ENCODE measurements around the gene AURKAIP1. TPM values are rescaled to one million over a fixed set of nuclear protein-coding genes. Genes with fewer than 3 reads are reported as not detected.

AURKAIP1 gene
- total RNA-seq, 2 experiments from 2014 or later: 89.5 to 117 TPM

- peak; percentile 81 for DNase-seq
- Mint-ChIP-seq H3K4me1 (peaks cover 25% of the 10 kb centered on the region), H3K9me3 (ENCODE audit: low read depth) (no peaks in the 10 kb centered on the region), H3K36me3 (ENCODE audit: low read depth) (no peaks in the 10 kb centered on the region), H3K27me3 (peaks cover 11% of the 10 kb centered on the region), H3K4me3 (peak within 1 kb of the TSS; percentile 74), H3K27ac (no peak within 1 kb of the TSS)
- intact Hi-C loops (cut with DNase I, micrococcal nuclease): loop anchor here in 1 of 2 experiments (1.0 to 2.0 kb wide), 12 partner anchors 25 to 290 kb away; partner anchors contain the start of genes ATAD3B, AURKAIP1, B3GALT6 and C1orf159
- ATAC-seq: peak; percentile 71
- POLR2A ChIA-PET: no interaction called here
- CTCF ChIA-PET: no interaction called here
Observed at GRCh38 chr1:1349256-1350012, 25.6 kb downstream of the AURKAIP1 start, which contains the start of gene DVL1. DVL1 (minus strand) TSS chr1:1349418; CDS start chr1:1349065, 353 bp downstream.

- DNase-seq (no peak), ATAC-seq (peak; percentile 31)
- Mint-ChIP-seq H3K27ac (no peak overlapping the region), H3K36me3 (ENCODE audit: low read depth) (no peaks in the 10 kb centered on the region), H3K27me3 (peaks cover 8% of the 10 kb centered on the region), H3K4me3 (peak overlapping the region; percentile 74), H3K4me1 (peaks cover 23% of the 10 kb centered on the region), H3K9me3 (ENCODE audit: low read depth) (no peaks in the 10 kb centered on the region)
- CTCF ChIA-PET: interaction anchor here (0.5 to 1.9 kb wide), 2 partner anchors 23 to 473 kb away, joined by 3 to 10 read pairs; no protein-coding TSS in a partner anchor
- POLR2A ChIA-PET: interaction anchor here (0.5 to 0.7 kb wide), 3 partner anchors 34 to 533 kb away, joined by 3 to 5 read pairs (median 3); no protein-coding TSS in a partner anchor
- intact Hi-C loops (cut with DNase I, micrococcal nuclease): loop anchor here in 1 of 2 experiments (1.0 to 2.0 kb wide), 12 partner anchors 24 to 289 kb away; partner anchors contain the start of genes ATAD3B, AURKAIP1, B3GALT6 and C1orf159
Observed at GRCh38 chr1:1348420-1349255, 26.4 kb downstream of the AURKAIP1 start.

- intact Hi-C loops (cut with DNase I, micrococcal nuclease): loop anchor here in 1 of 2 experiments (2.0 kb wide), 2 partner anchors 75 to 87 kb away; partner anchors contain the start of genes UBE2J2 and VWA1
- no peaks in the 10 kb centered on the region for H3K9me3 Mint-ChIP-seq (ENCODE audit: low read depth)
- CTCF ChIA-PET: interaction anchor here (0.5 to 1.9 kb wide), 3 partner anchors 24 to 474 kb away, joined by 3 to 10 read pairs (median 3); no protein-coding TSS in a partner anchor
- H3K27me3 Mint-ChIP-seq: peaks cover 8% of the 10 kb centered on the region
- H3K36me3 Mint-ChIP-seq (ENCODE audit: low read depth): no peaks in the 10 kb centered on the region
- H3K4me3 Mint-ChIP-seq: peak overlapping the region; percentile 74
- DNase-seq (no peak), ATAC-seq (no peak)
- H3K4me1 Mint-ChIP-seq: peaks cover 23% of the 10 kb centered on the region
- no peak overlapping the region for H3K27ac Mint-ChIP-seq
- POLR2A ChIA-PET: interaction anchor here (0.5 to 0.7 kb wide), 3 partner anchors 33 to 534 kb away, joined by 3 to 5 read pairs (median 3); no protein-coding TSS in a partner anchor
Observed at GRCh38 chr1:1347663-1348419, 27.2 kb downstream of the AURKAIP1 start.

- no peak overlapping the region for H3K27ac Mint-ChIP-seq
- H3K36me3 Mint-ChIP-seq (ENCODE audit: low read depth): no peaks in the 10 kb centered on the region
- peak overlapping the region; percentile 74 for H3K4me3 Mint-ChIP-seq
- ChIA-PET CTCF (interaction anchor here (1.9 kb wide), 1 partner anchor 25 kb away, joined by 10 read pairs; no protein-coding TSS in a partner anchor), POLR2A (interaction anchor here (0.7 kb wide), 1 partner anchor 16 kb away, joined by 3 read pairs; no protein-coding TSS in a partner anchor)
- DNase-seq (no peak), ATAC-seq (no peak)
- peaks cover 1% of the 10 kb centered on the region for H3K27me3 Mint-ChIP-seq
- H3K9me3 Mint-ChIP-seq (ENCODE audit: low read depth): no peaks in the 10 kb centered on the region
- intact Hi-C loops (cut with DNase I, micrococcal nuclease): no loop called here
- peaks cover 20% of the 10 kb centered on the region for H3K4me1 Mint-ChIP-seq
Observed at GRCh38 chr1:1347026-1347595, 27.9 kb downstream of the AURKAIP1 start.

- ATAC-seq (no peak), DNase-seq (no peak)
- CTCF ChIA-PET: interaction anchor here (1.9 kb wide), 1 partner anchor 25 kb away, joined by 10 read pairs; no protein-coding TSS in a partner anchor
- intact Hi-C loops (cut with DNase I, micrococcal nuclease): no loop called here
- Mint-ChIP-seq H3K9me3 (ENCODE audit: low read depth) (no peaks in the 10 kb centered on the region), H3K27me3 (no peaks in the 10 kb centered on the region), H3K4me1 (peaks cover 20% of the 10 kb centered on the region), H3K27ac (no peak overlapping the region), H3K36me3 (ENCODE audit: low read depth) (peaks cover under 1% of the 10 kb centered on the region), H3K4me3 (no peak overlapping the region)
- POLR2A ChIA-PET: interaction anchor here (0.7 kb wide), 1 partner anchor 15 kb away, joined by 3 read pairs; no protein-coding TSS in a partner anchor
Observed at GRCh38 chr1:1346501-1346890, 28.5 kb downstream of the AURKAIP1 start.

GRCh38 chr1:1345860-1346500 is 29.0 kb downstream of the AURKAIP1 start:
- no peaks in the 10 kb centered on the region for H3K9me3 Mint-ChIP-seq (ENCODE audit: low read depth)
- peaks cover 6% of the 10 kb centered on the region for H3K36me3 Mint-ChIP-seq (ENCODE audit: low read depth)
- no peak overlapping the region for H3K4me3 Mint-ChIP-seq
- H3K4me1 Mint-ChIP-seq: peaks cover 20% of the 10 kb centered on the region
- no peaks in the 10 kb centered on the region for H3K27me3 Mint-ChIP-seq
- DNase-seq (no peak), ATAC-seq (no peak)
- POLR2A ChIA-PET: interaction anchor here (0.7 kb wide), 1 partner anchor 14 kb away, joined by 3 read pairs; no protein-coding TSS in a partner anchor
- H3K27ac Mint-ChIP-seq: no peak overlapping the region
- CTCF ChIA-PET: no interaction called here
- intact Hi-C loops (cut with DNase I, micrococcal nuclease): no loop called here

- no peaks in the 10 kb centered on the region for H3K27me3 Mint-ChIP-seq
- peaks cover 20% of the 10 kb centered on the region for H3K4me1 Mint-ChIP-seq
- no peak for DNase-seq
- intact Hi-C loops (cut with DNase I, micrococcal nuclease): no loop called here
- H3K9me3 Mint-ChIP-seq (ENCODE audit: low read depth): no peaks in the 10 kb centered on the region
- H3K36me3 Mint-ChIP-seq (ENCODE audit: low read depth): peaks cover 11% of the 10 kb centered on the region
- no peak overlapping the region for H3K4me3 Mint-ChIP-seq
- ChIA-PET POLR2A (no interaction called here), CTCF (no interaction called here)
- no peak for ATAC-seq
- no peak overlapping the region for H3K27ac Mint-ChIP-seq
Observed at GRCh38 chr1:1345384-1345783, 29.6 kb downstream of the AURKAIP1 start.

- DNase-seq (peak; percentile 82), ATAC-seq (peak; percentile 69)
- Mint-ChIP-seq H3K27ac (no peak overlapping the region), H3K36me3 (ENCODE audit: low read depth) (peaks cover 11% of the 10 kb centered on the region), H3K4me1 (peaks cover 20% of the 10 kb centered on the region), H3K27me3 (no peaks in the 10 kb centered on the region), H3K4me3 (no peak overlapping the region), H3K9me3 (ENCODE audit: low read depth) (no peaks in the 10 kb centered on the region)
- intact Hi-C loops (cut with DNase I, micrococcal nuclease): no loop called here
- CTCF ChIA-PET: no interaction called here
- POLR2A ChIA-PET: no interaction called here
Observed at GRCh38 chr1:1344655-1345361, 30.2 kb downstream of the AURKAIP1 start.

GRCh38 chr1:1343811-1344421 is 31.1 kb downstream of the AURKAIP1 start:
- H3K9me3 Mint-ChIP-seq (ENCODE audit: low read depth): no peaks in the 10 kb centered on the region
- CTCF ChIA-PET: no interaction called here
- intact Hi-C loops (cut with DNase I, micrococcal nuclease): no loop called here
- H3K36me3 Mint-ChIP-seq (ENCODE audit: low read depth): peaks cover 11% of the 10 kb centered on the region
- H3K27ac Mint-ChIP-seq: no peak overlapping the region
- H3K4me3 Mint-ChIP-seq: no peak overlapping the region
- POLR2A ChIA-PET: no interaction called here
- H3K27me3 Mint-ChIP-seq: no peaks in the 10 kb centered on the region
- DNase-seq (no peak), ATAC-seq (no peak)
- H3K4me1 Mint-ChIP-seq: peaks cover 20% of the 10 kb centered on the region
